GM23248 (cell line): ENCODE data around the gene FSTL4. TPM values are rescaled to one million over a fixed set of nuclear protein-coding genes. Genes with fewer than 3 reads are reported as not detected.

Experiments
- DNase-seq: peaks from one replicate; pipeline ENCODE4 v3.0.0-alpha.2; 2015
- H2AFZ ChIP-seq: fragments of 200-600 bp; sonication (generic); 2 replicates; pipeline ENCODE4 v1.6.1; 2016; ENCODE audit warnings: antibody characterized with exemption
- H3F3A ChIP-seq: fragments of 200-600 bp; sonication (generic); 2 replicates; pipeline ENCODE4 v1.6.1; 2016; ENCODE audit warnings: mild to moderate bottlenecking, antibody characterized with exemption, mixed run types; ENCODE audit not compliant: insufficient read depth
- H3K27ac ChIP-seq: fragments of 200-600 bp; sonication (generic); 2 replicates; pipeline ENCODE4 v1.5.1; 2016; ENCODE audit warnings: mild to moderate bottlenecking
- H3K27me3 ChIP-seq: fragments of 200-600 bp; sonication (generic); replicated peaks from 2 replicates; pipeline ENCODE4 v1.6.1; 2016; ENCODE audit warnings: mild to moderate bottlenecking; ENCODE audit not compliant: insufficient read depth
- H3K36me3 ChIP-seq: fragments of 200-600 bp; sonication (generic); 2 replicates; pipeline ENCODE4 v1.6.1; 2016; ENCODE audit warnings: low read depth, mild to moderate bottlenecking
- H3K4me1 ChIP-seq: fragments of 200-600 bp; sonication (generic); 2 replicates; pipeline ENCODE4 v1.6.1; 2016; ENCODE audit warnings: mild to moderate bottlenecking; ENCODE audit not compliant: insufficient read depth
- H3K4me2 ChIP-seq: fragments of 200-600 bp; sonication (generic); one replicate; pipeline ENCODE4 v1.6.1; 2016; ENCODE audit warnings: mild to moderate bottlenecking; ENCODE audit not compliant: unreplicated experiment
- H3K4me3 ChIP-seq: fragments of 200-600 bp; sonication (generic); 2 replicates; pipeline ENCODE4 v1.5.1; 2016; ENCODE audit warnings: mild to moderate bottlenecking
- H3K79me2 ChIP-seq: fragments of 200-600 bp; sonication (generic); 2 replicates; pipeline ENCODE4 v1.6.1; 2016; ENCODE audit warnings: mild to moderate bottlenecking; ENCODE audit not compliant: insufficient read depth
- H3K9ac ChIP-seq: fragments of 200-600 bp; sonication (generic); 2 replicates; pipeline ENCODE4 v1.6.1; 2016; ENCODE audit warnings: mild to moderate bottlenecking
- H3K9me2 ChIP-seq: fragments of 200-600 bp; sonication (generic); 2 replicates; pipeline ENCODE4 v1.6.1; 2016; ENCODE audit warnings: mixed run types, mild to moderate bottlenecking, moderate library complexity; ENCODE audit not compliant: insufficient read depth
- H3K9me3 ChIP-seq: fragments of 200-600 bp; sonication (generic); one replicate; pipeline ENCODE4 v1.6.1; 2017; ENCODE audit warnings: low read depth
- H4K20me1 ChIP-seq: fragments of 200-600 bp; sonication (generic); 2 replicates; pipeline ENCODE4 v1.6.0; 2016; ENCODE audit not compliant: insufficient read depth
- EZH2 ChIP-seq: fragments of 200-600 bp; sonication (generic); IDR thresholded peaks from 2 replicates; pipeline ENCODE4 v1.6.1; 2018; ENCODE audit warnings: antibody characterized with exemption, mild to moderate bottlenecking; ENCODE audit not compliant: insufficient read depth, poor library complexity, severe bottlenecking
- EZH2phosphoT487 ChIP-seq: fragments of 200-600 bp; sonication (generic); IDR thresholded peaks from 2 replicates; pipeline ENCODE4 v1.6.1; 2018; ENCODE audit warnings: antibody characterized with exemption, moderate library complexity, mild to moderate bottlenecking, low read depth; ENCODE audit not compliant: insufficient read depth
- WGBS, 2 experiments: methylation state at CpG; one replicate each; pipeline ENCODE4 v1.1.6; 2015 to 2017; ENCODE audit warnings: low lambda C conversion rate in 2 of 2, low coverage in 1 of 2; ENCODE audit errors: missing lambda C conversion rate in 2 of 2; 5-methylcytosine and 5-hydroxymethylcytosine counted together
- in situ Hi-C: fragments of 300-500 bp; cut with MboI; formaldehyde crosslinking; loops from 2 replicates; pipeline ENCODE4 v1.15.0; 2020
- polyA plus RNA-seq: library from polyadenylated mRNA; unstranded; fragments of >200 nt; fragmentation: Nextera tagmentation; extraction: Ambion mirVana; gene quantifications from 2 replicates; pipeline ENCODE4 v1.2.1, GENCODE V29; 2016
- total RNA-seq: library from RNA; depleted of rRNA; stranded (reverse); fragments of >200 nt; shearing (Covaris generic); gene quantifications from 2 replicates; pipeline ENCODE4 v1.2.3, GENCODE V29; 2014

The FSTL4 gene
- total and polyA plus RNA-seq, 2 experiments from 2014 or later, result not detected

- no peaks in the 10 kb centered on the region for H4K20me1 ChIP-seq
- no peak overlapping the region for H3K27ac ChIP-seq
- no peaks in the 10 kb centered on the region for H3F3A ChIP-seq
- H3K9me2 ChIP-seq, result no peaks in the 10 kb centered on the region
- H3K36me3 ChIP-seq, result no peaks in the 10 kb centered on the region
- no peak overlapping the region for H3K4me2 ChIP-seq
- DNase-seq, result no peak
- no peaks in the 10 kb centered on the region for H3K9me3 ChIP-seq
- in situ Hi-C loops, result no loop called here
- no peak for TF ChIP-seq EZH2
- H3K9ac ChIP-seq, result no peak overlapping the region
- 59 to 60% methylated on average over 9 of the region's 9 CpGs for WGBS, 2 experiments
- no peak overlapping the region for H3K4me3 ChIP-seq
- H2AFZ ChIP-seq, result no peak overlapping the region
- peaks cover 13% of the 10 kb centered on the region; the same call in 1 of the 2 replicates for H3K27me3 ChIP-seq
- H3K4me1 ChIP-seq, result no peaks in the 10 kb centered on the region
- no peaks in the 10 kb centered on the region for H3K79me2 ChIP-seq
Observed at GRCh38 chr5:133230823-133231578, 381.3 kb downstream of the FSTL4 start.

- H3K36me3 ChIP-seq, result no peaks in the 10 kb centered on the region
- in situ Hi-C loops, result no loop called here
- H3K4me3 ChIP-seq, result no peak overlapping the region
- DNase-seq, result no peak
- no peaks in the 10 kb centered on the region for H3K4me1 ChIP-seq
- no peaks in the 10 kb centered on the region for H3F3A ChIP-seq
- H3K9me3 ChIP-seq, result no peaks in the 10 kb centered on the region
- no peaks in the 10 kb centered on the region for H4K20me1 ChIP-seq
- H3K27ac ChIP-seq, result no peak overlapping the region
- no peak for TF ChIP-seq EZH2phosphoT487
- TF ChIP-seq EZH2, result no peak
- H3K27me3 ChIP-seq, result peaks cover 13% of the 10 kb centered on the region; the same call in 1 of the 2 replicates
- no peak overlapping the region for H3K9ac ChIP-seq
- no peak overlapping the region for H2AFZ ChIP-seq
- H3K4me2 ChIP-seq, result no peak overlapping the region
- no peaks in the 10 kb centered on the region for H3K79me2 ChIP-seq
- WGBS, 2 experiments, result 83% methylated on average over 8 of the region's 8 CpGs
- H3K9me2 ChIP-seq, result no peaks in the 10 kb centered on the region
Observed at GRCh38 chr5:133229931-133230664, 382.2 kb downstream of the FSTL4 start.

GRCh38 chr5:133228316-133228715 is 384.0 kb downstream of the FSTL4 start:
- DNase-seq, result no peak
- Histone ChIP-seq H3K4me3 (no peak overlapping the region), H2AFZ (no peak overlapping the region), H3K27me3 (peaks cover 16% of the 10 kb centered on the region; the same call in 1 of the 2 replicates), H3K9me2 (no peaks in the 10 kb centered on the region), H3K27ac (no peak overlapping the region), H3F3A (no peaks in the 10 kb centered on the region), H4K20me1 (no peaks in the 10 kb centered on the region), H3K4me2 (no peak overlapping the region), H3K36me3 (no peaks in the 10 kb centered on the region), H3K79me2 (no peaks in the 10 kb centered on the region), H3K4me1 (no peaks in the 10 kb centered on the region), H3K9ac (no peak overlapping the region), H3K9me3 (no peaks in the 10 kb centered on the region)
- TF ChIP-seq EZH2phosphoT487 (no peak), EZH2 (no peak)
- in situ Hi-C loops, result no loop called here
- 25 to 33% methylated on average over 1 of the region's 1 CpG for WGBS, 2 experiments

GRCh38 chr5:133227897-133228296 is 384.4 kb downstream of the FSTL4 start:
- no peak for TF ChIP-seq EZH2
- no peak for TF ChIP-seq EZH2phosphoT487
- Histone ChIP-seq H3K27ac (no peak overlapping the region), H3K4me2 (no peak overlapping the region), H3F3A (no peaks in the 10 kb centered on the region), H2AFZ (no peak overlapping the region), H3K4me3 (no peak overlapping the region), H3K79me2 (no peaks in the 10 kb centered on the region), H3K4me1 (no peaks in the 10 kb centered on the region), H3K9me2 (no peaks in the 10 kb centered on the region), H3K9ac (no peak overlapping the region), H3K27me3 (peaks cover 19% of the 10 kb centered on the region; the same call in 1 of the 2 replicates), H3K36me3 (no peaks in the 10 kb centered on the region), H4K20me1 (no peaks in the 10 kb centered on the region), H3K9me3 (no peaks in the 10 kb centered on the region)
- in situ Hi-C loops, result no loop called here
- no peak for DNase-seq
- WGBS, 2 experiments, result 58 to 78% methylated on average over 5 to 6 of the region's 6 CpGs
